ENCODE data around the gene EXT2.

EXT2 gene

GRCh38 chr11:44198146-44198724, 102.8 kb downstream of the EXT2 start:
- Mint-ChIP-seq H3K4me1 (ENCODE audit: low read depth) (no peaks in the 10 kb centered on the region), H3K4me3 (no peak overlapping the region), H3K9me3 (peaks cover 18% of the 10 kb centered on the region), H3K27ac (no peak overlapping the region), H3K27me3 (ENCODE audit: low read depth) (no peaks in the 10 kb centered on the region), H3K36me3 (ENCODE audit: low read depth) (peaks cover 37% of the 10 kb centered on the region)
- DNase-seq (ENCODE audit: low spot score), result no peak

GRCh38 chr11:44199298-44199697, 103.8 kb downstream of the EXT2 start:
- H3K9me3 Mint-ChIP-seq, result peaks cover 18% of the 10 kb centered on the region
- no peaks in the 10 kb centered on the region for H3K27me3 Mint-ChIP-seq (ENCODE audit: low read depth)
- no peak overlapping the region for H3K4me3 Mint-ChIP-seq
- H3K4me1 Mint-ChIP-seq (ENCODE audit: low read depth), result no peaks in the 10 kb centered on the region
- no peak for DNase-seq (ENCODE audit: low spot score)
- H3K27ac Mint-ChIP-seq, result no peak overlapping the region
- H3K36me3 Mint-ChIP-seq (ENCODE audit: low read depth), result peaks cover 34% of the 10 kb centered on the region

- Mint-ChIP-seq H3K27ac (no peak overlapping the region), H3K27me3 (ENCODE audit: low read depth) (no peaks in the 10 kb centered on the region), H3K9me3 (peaks cover 14% of the 10 kb centered on the region), H3K4me3 (no peak overlapping the region), H3K36me3 (ENCODE audit: low read depth) (peaks cover 29% of the 10 kb centered on the region), H3K4me1 (ENCODE audit: low read depth) (no peaks in the 10 kb centered on the region)
- DNase-seq (ENCODE audit: low spot score), result no peak
Measured at GRCh38 chr11:44199816-44200215, 104.3 kb downstream of the EXT2 start.

DNA sequence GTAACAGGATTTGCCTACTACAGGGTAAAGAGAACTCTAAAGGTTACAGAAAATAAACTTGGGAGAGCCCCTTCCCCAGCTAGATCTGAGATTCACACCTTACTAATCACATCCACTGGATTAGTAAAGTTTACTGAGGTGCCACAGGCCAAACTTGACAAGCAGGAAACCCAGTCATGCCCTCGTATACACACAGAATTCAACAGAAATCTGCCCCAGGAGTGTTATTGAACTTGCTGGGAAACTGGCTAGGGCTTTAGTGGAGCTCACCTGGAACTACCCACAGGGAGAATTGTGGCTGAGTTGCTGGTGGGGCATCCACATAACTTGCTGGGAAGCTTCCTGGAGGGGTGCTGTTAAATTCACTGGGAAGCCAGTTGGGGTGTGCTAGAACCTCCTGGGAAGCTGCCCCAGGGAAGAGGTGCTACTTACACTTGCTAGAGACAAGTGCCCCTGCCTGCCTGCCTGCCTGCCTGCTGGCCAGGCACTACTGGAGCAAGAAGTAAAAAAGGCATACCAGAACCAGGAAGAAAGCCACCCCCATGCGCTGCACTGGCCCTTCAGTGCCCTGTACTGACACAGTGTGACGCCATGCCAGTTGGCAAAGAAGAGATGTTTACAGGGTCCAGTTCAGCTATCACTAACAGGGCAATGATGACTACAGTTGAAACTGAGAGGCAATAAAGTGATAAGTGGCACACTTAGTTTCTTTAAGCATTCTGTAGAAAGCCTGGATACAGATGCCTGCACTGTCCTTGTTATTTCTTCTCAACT, 108.0 kb downstream of the EXT2 start:
- Mint-ChIP-seq H3K27ac (no peak overlapping the region), H3K36me3 (ENCODE audit: low read depth) (peaks cover 8% of the 10 kb centered on the region), H3K9me3 (no peaks in the 10 kb centered on the region), H3K27me3 (ENCODE audit: low read depth) (no peaks in the 10 kb centered on the region), H3K4me1 (ENCODE audit: low read depth) (no peaks in the 10 kb centered on the region), H3K4me3 (no peak overlapping the region)
- no peak for DNase-seq (ENCODE audit: low spot score)

GRCh38 chr11:44205352-44205751, 109.9 kb downstream of the EXT2 start:
- Mint-ChIP-seq H3K27ac (no peak overlapping the region), H3K4me3 (no peak overlapping the region), H3K27me3 (ENCODE audit: low read depth) (no peaks in the 10 kb centered on the region), H3K4me1 (ENCODE audit: low read depth) (peaks cover 2% of the 10 kb centered on the region), H3K36me3 (ENCODE audit: low read depth) (peaks cover 11% of the 10 kb centered on the region), H3K9me3 (no peaks in the 10 kb centered on the region)
- DNase-seq (ENCODE audit: low spot score), result no peak

GRCh38 chr11:44205836-44206235, 110.4 kb downstream of the EXT2 start:
- Mint-ChIP-seq H3K4me3 (no peak overlapping the region), H3K36me3 (ENCODE audit: low read depth) (peaks cover 14% of the 10 kb centered on the region), H3K4me1 (ENCODE audit: low read depth) (peaks cover 2% of the 10 kb centered on the region), H3K9me3 (no peaks in the 10 kb centered on the region), H3K27me3 (ENCODE audit: low read depth) (no peaks in the 10 kb centered on the region), H3K27ac (no peak overlapping the region)
- no peak for DNase-seq (ENCODE audit: low spot score)

GRCh38 chr11:44207292-44207691, 111.8 kb downstream of the EXT2 start:
- Mint-ChIP-seq H3K4me3 (no peak overlapping the region), H3K36me3 (ENCODE audit: low read depth) (peaks cover 23% of the 10 kb centered on the region), H3K27ac (no peak overlapping the region), H3K27me3 (ENCODE audit: low read depth) (no peaks in the 10 kb centered on the region), H3K4me1 (ENCODE audit: low read depth) (peaks cover 2% of the 10 kb centered on the region), H3K9me3 (peaks cover 7% of the 10 kb centered on the region)
- no peak for DNase-seq (ENCODE audit: low spot score)

- Mint-ChIP-seq H3K9me3 (peaks cover 12% of the 10 kb centered on the region), H3K27me3 (ENCODE audit: low read depth) (no peaks in the 10 kb centered on the region), H3K4me3 (no peak overlapping the region), H3K27ac (no peak overlapping the region), H3K4me1 (ENCODE audit: low read depth) (peaks cover 7% of the 10 kb centered on the region), H3K36me3 (ENCODE audit: low read depth) (peaks cover 24% of the 10 kb centered on the region)
- no peak for DNase-seq (ENCODE audit: low spot score)
Measured at GRCh38 chr11:44208976-44209603, 113.6 kb downstream of the EXT2 start.

GRCh38 chr11:44212128-44212527, 116.7 kb downstream of the EXT2 start:
- Mint-ChIP-seq H3K27ac (no peak overlapping the region), H3K27me3 (ENCODE audit: low read depth) (no peaks in the 10 kb centered on the region), H3K4me3 (no peak overlapping the region), H3K36me3 (ENCODE audit: low read depth) (peaks cover 26% of the 10 kb centered on the region), H3K4me1 (ENCODE audit: low read depth) (peaks cover 7% of the 10 kb centered on the region), H3K9me3 (peaks cover 12% of the 10 kb centered on the region)
- no peak for DNase-seq (ENCODE audit: low spot score)

DNA sequence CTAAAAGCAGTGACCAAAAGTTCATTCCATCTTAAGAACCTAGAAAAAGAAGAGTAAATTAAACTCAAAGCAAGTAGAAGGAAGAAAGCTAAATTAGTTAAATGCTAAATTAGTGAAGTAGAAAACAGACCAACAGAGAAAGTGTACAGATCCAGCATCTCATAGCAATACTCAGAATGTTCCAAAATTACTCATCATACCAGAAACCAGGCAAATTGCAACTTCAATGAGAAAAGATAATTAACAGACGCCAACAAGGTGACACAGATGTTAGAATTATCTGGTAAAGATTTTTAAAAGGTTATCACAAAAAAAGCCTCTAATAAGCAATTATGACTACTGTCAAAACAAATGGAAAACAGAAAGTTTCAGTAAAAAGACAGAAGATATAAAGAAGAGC, 117.7 kb downstream of the EXT2 start:
- Mint-ChIP-seq H3K4me3 (no peak overlapping the region), H3K36me3 (ENCODE audit: low read depth) (peaks cover 26% of the 10 kb centered on the region), H3K27me3 (ENCODE audit: low read depth) (no peaks in the 10 kb centered on the region), H3K27ac (no peak overlapping the region), H3K9me3 (peaks cover 12% of the 10 kb centered on the region), H3K4me1 (ENCODE audit: low read depth) (peaks cover 7% of the 10 kb centered on the region)
- DNase-seq (ENCODE audit: low spot score), result no peak

DNA sequence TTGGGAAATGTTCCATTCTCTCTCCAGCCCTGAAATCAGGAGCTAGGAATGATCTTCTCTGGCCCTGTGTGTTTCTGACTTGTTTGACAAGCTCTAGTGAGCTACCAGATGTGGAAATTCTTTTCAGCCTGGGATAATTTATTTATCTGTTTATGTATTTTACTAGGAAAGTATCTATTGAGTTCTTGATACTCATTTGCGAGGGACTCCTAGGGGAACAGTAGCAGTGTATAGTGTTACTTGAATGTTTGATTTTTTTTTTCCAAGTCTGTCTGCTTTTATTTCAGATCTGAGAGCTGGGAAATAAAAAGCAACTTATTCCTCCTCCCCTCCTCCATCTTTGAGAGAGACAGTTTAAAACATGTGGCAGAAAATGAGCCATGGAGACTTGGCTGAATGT, 122.0 kb downstream of the EXT2 start:
- Mint-ChIP-seq H3K4me1 (ENCODE audit: low read depth) (peaks cover 6% of the 10 kb centered on the region), H3K27me3 (ENCODE audit: low read depth) (no peaks in the 10 kb centered on the region), H3K27ac (no peak overlapping the region), H3K36me3 (ENCODE audit: low read depth) (peaks cover 2% of the 10 kb centered on the region), H3K9me3 (peaks cover 3% of the 10 kb centered on the region), H3K4me3 (no peak overlapping the region)
- DNase-seq (ENCODE audit: low spot score), result no peak

GRCh38 chr11:44219830-44220796, 124.6 kb downstream of the EXT2 start:
- Mint-ChIP-seq H3K36me3 (ENCODE audit: low read depth) (peaks cover 2% of the 10 kb centered on the region), H3K27ac (no peak overlapping the region), H3K9me3 (no peaks in the 10 kb centered on the region), H3K27me3 (ENCODE audit: low read depth) (no peaks in the 10 kb centered on the region), H3K4me3 (no peak overlapping the region), H3K4me1 (ENCODE audit: low read depth) (no peaks in the 10 kb centered on the region)
- no peak for DNase-seq (ENCODE audit: low spot score)

DNA sequence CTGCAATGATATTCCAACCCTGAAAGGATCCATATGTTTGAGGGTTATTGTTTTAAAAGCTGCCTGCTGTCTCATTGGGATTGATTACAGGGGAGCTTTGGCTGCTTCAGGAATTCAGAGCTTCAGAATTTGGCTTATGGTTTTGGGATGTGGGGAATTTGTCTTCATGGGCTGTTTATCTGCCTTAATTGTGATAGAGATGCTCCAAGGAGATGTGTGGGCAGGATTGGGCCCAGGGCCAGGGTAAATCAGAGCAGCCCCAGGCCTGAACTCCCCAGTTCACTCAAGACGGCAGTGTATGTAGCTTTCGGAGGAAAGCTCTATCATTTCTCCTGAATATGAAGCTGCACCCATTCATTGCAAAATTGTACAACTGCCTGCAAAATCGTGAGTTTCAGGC, 126.0 kb downstream of the EXT2 start:
- Mint-ChIP-seq H3K4me1 (ENCODE audit: low read depth) (no peaks in the 10 kb centered on the region), H3K27ac (no peak overlapping the region), H3K4me3 (no peak overlapping the region), H3K9me3 (no peaks in the 10 kb centered on the region), H3K36me3 (ENCODE audit: low read depth) (peaks cover 2% of the 10 kb centered on the region), H3K27me3 (ENCODE audit: low read depth) (no peaks in the 10 kb centered on the region)
- DNase-seq (ENCODE audit: low spot score), result no peak
